H1 (cell line): Measurements from ENCODE around the gene CSNK2A3. TPM values are rescaled to one million over a fixed set of nuclear protein-coding genes. Genes with fewer than 3 reads are reported as not detected.

Experiments
- CTCF ChIA-PET: fragments of 300-600 bp; sonication (Branson Sonifier 250); formaldehyde crosslinking; loops from one replicate; lab custom pipeline; 2021; ENCODE audit not compliant: partially characterized antibody; lab: Charles Lee
- POLR2A ChIA-PET: fragments of 300-600 bp; sonication (Branson Sonifier 250); formaldehyde crosslinking; loops from one replicate; lab custom pipeline; 2021; ENCODE audit warnings: inconsistent platforms; ENCODE audit not compliant: partially characterized antibody; lab: Charles Lee
- DNase-seq, 2 experiments: peaks; one replicate each; pipeline versions ENCODE4 v3.0.0 to v3.0.0-alpha.2; 2010 to 2022; ENCODE audit warnings: low spot score in 2 of 2, low read depth in 1 of 2, mixed read lengths in 1 of 2
- FAIRE-seq: peaks from 2 replicates; lab custom pipeline; 2011; peaks lifted over from hg19 to GRCh38; lab: Jason Lieb, UNC
- H2AFZ ChIP-seq: 2 replicates; pipeline ENCODE4 v1.8.1; 2012; ENCODE audit warnings: low read length, inconsistent platforms
- H2AK5ac ChIP-seq: 2 replicates; pipeline ENCODE4 v1.6.1; 2013; ENCODE audit warnings: low read depth, low read length
- H2BK120ac ChIP-seq: replicated peaks from 2 replicates; pipeline ENCODE3; 2013; ENCODE audit warnings: low read depth, low read length, inconsistent platforms
- H2BK12ac ChIP-seq: 2 replicates; pipeline ENCODE4 v1.6.1; 2013; ENCODE audit warnings: low read depth, low read length
- H2BK15ac ChIP-seq: 2 replicates; pipeline ENCODE4 v1.6.1; 2013; ENCODE audit warnings: low read length
- H2BK20ac ChIP-seq: 2 replicates; pipeline ENCODE4 v1.6.1; 2013; ENCODE audit warnings: low read length
- H2BK5ac ChIP-seq: 2 replicates; pipeline ENCODE4 v1.6.1; 2013; ENCODE audit warnings: low read depth, low read length
- H3K14ac ChIP-seq: 2 replicates; pipeline ENCODE4 v1.6.1; 2013; ENCODE audit warnings: inconsistent platforms; ENCODE audit not compliant: insufficient read length
- H3K18ac ChIP-seq: 2 replicates; pipeline ENCODE4 v1.6.1; 2013; ENCODE audit warnings: low read length; ENCODE audit errors: extremely low read depth
- H3K23ac ChIP-seq: 2 replicates; pipeline ENCODE4 v1.6.1; 2013; ENCODE audit warnings: inconsistent platforms; ENCODE audit not compliant: insufficient read length
- H3K23me2 ChIP-seq: 2 replicates; pipeline ENCODE4 v1.6.1; 2013; ENCODE audit warnings: low read depth, low read length
- H3K27ac ChIP-seq: 2 replicates; pipeline ENCODE4 v1.6.1; 2011; ENCODE audit warnings: low read depth, low read length, inconsistent platforms
- H3K27me3 ChIP-seq, 4 experiments: replicated peaks in 1 of 4; 1 replicate in 1 of 4; 2 replicates in 3 of 4; pipeline versions ENCODE4 v1.6.1 to v1.8.1; 2011 to 2013; ENCODE audit warnings: low read length in 3 of 4, mild to moderate bottlenecking in 3 of 4, inconsistent platforms in 2 of 4, mixed read lengths in 2 of 4, moderate library complexity in 1 of 4; ENCODE audit not compliant: control insufficient read depth in 3 of 4, insufficient read depth in 3 of 4; ENCODE audit errors: extremely low read depth in 1 of 4
- H3K36me3 ChIP-seq, 4 experiments: 2 replicates each; pipeline versions ENCODE4 v1.6.1 to v1.8.1; 2011 to 2013; ENCODE audit warnings: mild to moderate bottlenecking in 4 of 4, low read length in 3 of 4, moderate library complexity in 2 of 4, control low read depth in 1 of 4, inconsistent platforms in 1 of 4; ENCODE audit not compliant: insufficient read depth in 4 of 4, control insufficient read depth in 2 of 4
- H3K4ac ChIP-seq: replicated peaks from 2 replicates; pipeline ENCODE3; 2013; ENCODE audit warnings: low read length, low read depth, mixed read lengths, inconsistent platforms; ENCODE audit not compliant: insufficient read length
- H3K4me1 ChIP-seq, 4 experiments: replicated peaks in 1 of 4; 1 replicate in 1 of 4; 2 replicates in 3 of 4; pipeline versions ENCODE4 v1.6.1 to v1.8.1; 2011 to 2013; ENCODE audit warnings: low read length in 3 of 4, inconsistent platforms in 2 of 4, mixed read lengths in 1 of 4; ENCODE audit not compliant: insufficient read depth in 4 of 4, control insufficient read depth in 3 of 4
- H3K4me2 ChIP-seq, 2 experiments: 2 replicates each; pipeline versions ENCODE4 v1.6.1 to v1.8.1; 2011 to 2013; ENCODE audit warnings: low read depth in 2 of 2, low read length in 2 of 2, control low read depth in 1 of 2, inconsistent platforms in 1 of 2, mild to moderate bottlenecking in 1 of 2; ENCODE audit not compliant: insufficient read depth in 1 of 2
- H3K4me3 ChIP-seq, 4 experiments: fragments of 200-600, 300-600 bp in 1 of 4; sonication (generic), shearing (Covaris generic), sonication (Bioruptor Twin) in 1 of 4; 2 replicates each; pipeline versions ENCODE4 v1.5.1 to v1.8.1; 2011 to 2016; ENCODE audit warnings: low read length in 4 of 4, low read depth in 3 of 4, control low read depth in 2 of 4, inconsistent platforms in 2 of 4, mild to moderate bottlenecking in 2 of 4, mixed read lengths in 1 of 4, moderate library complexity in 1 of 4; ENCODE audit not compliant: insufficient read depth in 2 of 4; ENCODE audit errors: extremely low read depth in 1 of 4
- H3K56ac ChIP-seq: replicated peaks from 2 replicates; pipeline ENCODE3; 2013; ENCODE audit warnings: low read depth, mild to moderate bottlenecking, mixed read lengths, low read length, inconsistent platforms; ENCODE audit not compliant: insufficient read length
- H3K79me1 ChIP-seq: 2 replicates; pipeline ENCODE4 v1.6.1; 2013; ENCODE audit warnings: low read depth, low read length, control low read depth
- H3K79me2 ChIP-seq, 2 experiments: 2 replicates each; pipeline versions ENCODE4 v1.6.1 to v1.8.1; 2012 to 2013; ENCODE audit warnings: low read length in 2 of 2, mild to moderate bottlenecking in 2 of 2, inconsistent platforms in 1 of 2; ENCODE audit not compliant: insufficient read depth in 2 of 2, control insufficient read depth in 1 of 2
- H3K9ac ChIP-seq, 4 experiments: replicated peaks in 1 of 4; 1 replicate in 1 of 4; 2 replicates in 3 of 4; pipeline versions ENCODE4 v1.6.1 to v1.8.1; 2011 to 2013; ENCODE audit warnings: low read depth in 3 of 4, low read length in 3 of 4, control low read depth in 2 of 4, mild to moderate bottlenecking in 2 of 4, moderate library complexity in 2 of 4, inconsistent platforms in 1 of 4; ENCODE audit errors: extremely low read depth in 1 of 4
- H3K9me3 ChIP-seq, 2 experiments: 2 replicates each; pipeline versions ENCODE4 v1.6.1 to v1.8.1; 2012 to 2013; ENCODE audit warnings: mild to moderate bottlenecking in 2 of 2, moderate library complexity in 2 of 2, control low read depth in 1 of 2, inconsistent platforms in 1 of 2, low read depth in 1 of 2, low read length in 1 of 2, mixed read lengths in 1 of 2; ENCODE audit not compliant: insufficient read depth in 2 of 2
- H4K20me1 ChIP-seq, 2 experiments: replicated peaks in 1 of 2; 2 replicates each; pipeline versions ENCODE3 to v1.8.1; 2011 to 2013; ENCODE audit warnings: inconsistent platforms in 2 of 2, low read length in 2 of 2, mild to moderate bottlenecking in 1 of 2; ENCODE audit not compliant: insufficient read depth in 2 of 2, control insufficient read depth in 1 of 2
- H4K5ac ChIP-seq: 2 replicates; pipeline ENCODE4 v1.6.1; 2013; ENCODE audit warnings: low read length, low read depth, mixed read lengths, inconsistent platforms; ENCODE audit not compliant: insufficient read length
- H4K8ac ChIP-seq: 2 replicates; pipeline ENCODE4 v1.8.0; 2013; ENCODE audit warnings: mild to moderate bottlenecking, moderate library complexity, low read length, inconsistent platforms; ENCODE audit not compliant: insufficient read depth; ENCODE audit errors: extremely low read depth
- H4K91ac ChIP-seq: replicated peaks from 2 replicates; pipeline ENCODE3; 2013; ENCODE audit warnings: low read length, mixed read lengths, inconsistent platforms; ENCODE audit not compliant: insufficient read length
- EZH2 ChIP-seq: fragments of 200-600 bp; sonication (generic); IDR thresholded peaks from 2 replicates; pipeline ENCODE4 v1.7.1; 2012; ENCODE audit warnings: low read depth, mild to moderate bottlenecking, moderate library complexity, low read length, inconsistent platforms; ENCODE audit not compliant: severe bottlenecking
- KDM5A ChIP-seq: fragments of 200-600 bp; IDR thresholded peaks from 2 replicates; pipeline ENCODE4 v1.7.1; 2012; ENCODE audit warnings: mild to moderate bottlenecking, low read length, inconsistent platforms, mixed read lengths
- WGBS, 2 experiments: shearing (Covaris generic) in 1 of 2; methylation state at CpG; one replicate each; pipeline versions ENCODE4 v1.1.6 to v1.1.7; 2013 to 2015; ENCODE audit warnings: low lambda C conversion rate in 2 of 2, mixed read lengths in 2 of 2, inconsistent platforms in 1 of 2, low coverage in 1 of 2, missing lambda C conversion rate in 1 of 2; ENCODE audit not compliant: insufficient replicate concordance in 2 of 2, insufficient coverage in 1 of 2, insufficient read length in 1 of 2; ENCODE audit errors: extremely low coverage in 1 of 2, missing lambda C conversion rate in 1 of 2; 5-methylcytosine and 5-hydroxymethylcytosine counted together
- polyA plus RNA-seq, 7 experiments: library from polyadenylated mRNA; depleted of rRNA in 3 of 7; stranded (reverse) in 5 of 7; unstranded in 2 of 7; fragments of >200 nt in 5 of 7; fragments of 200-250 nt in 2 of 7; gene quantifications; 1 replicate in 5 of 7; 2 replicates in 1 of 7; 4 replicates in 1 of 7; pipeline versions ENCODE4 v1.2.1 to v1.2.3, GENCODE V29; 2011 to 2013; ENCODE audit warnings: missing spikeins in 2 of 7, mixed read lengths in 2 of 7
- total RNA-seq: library from RNA; stranded (reverse); fragmentation: NEBNext Ultra II Directional; extraction: Animal tissue kit (Norgen Biotek cat#: 25700); gene quantifications from 2 replicates; pipeline ENCODE4 v1.2.1, GENCODE V29; 2021

The CSNK2A3 gene
- total and polyA plus RNA-seq, 2 of the 8 experiments (the other 6 are each of a cell fraction or from before 2014, with no cell fraction given) = 0.69 to 1.0 TPM

GRCh38 chr11:11397036-11397415 lies 44.0 kb upstream of the CSNK2A3 start:
- H3K9me3 ChIP-seq = no peaks in the 10 kb centered on the region
- TF ChIP-seq KDM5A (no peak), EZH2 (no peak)
- TF ChIP-seq, all 59 proteins: peak for 0
- no peak overlapping the region for H3K14ac ChIP-seq
- H3K4me3 ChIP-seq = no peak overlapping the region
- CTCF ChIA-PET = interaction anchor here (1.6 kb wide), 1 partner anchor 10 kb away, joined by 3 read pairs; no protein-coding TSS in a partner anchor
- no peak overlapping the region for H2BK12ac ChIP-seq
- H4K5ac ChIP-seq = no peak overlapping the region
- WGBS, 2 experiments = 77% methylated on average over 2 of the region's 2 CpGs; no CpG with 5 or more reads in 1 of the 2 experiments
- no peaks in the 10 kb centered on the region for H4K20me1 ChIP-seq
- DNase-seq (no peak), FAIRE-seq (no peak)
- H2BK15ac ChIP-seq = no peak overlapping the region
- H2BK5ac ChIP-seq = no peak overlapping the region
- no peak overlapping the region for H3K23ac ChIP-seq
- H3K56ac ChIP-seq = no peak overlapping the region
- H2AK5ac ChIP-seq = no peak overlapping the region
- POLR2A ChIA-PET = no interaction called here
- no peak overlapping the region for H4K8ac ChIP-seq
- H3K36me3 ChIP-seq = no peaks in the 10 kb centered on the region
- H3K4me1 ChIP-seq = no peaks in the 10 kb centered on the region
- H4K91ac ChIP-seq = no peak overlapping the region
- H3K27me3 ChIP-seq = no peaks in the 10 kb centered on the region; a peak in 1 of 7 replicates
- no peak overlapping the region for H3K27ac ChIP-seq
- H2BK120ac ChIP-seq = no peak overlapping the region
- no peak overlapping the region for H3K4ac ChIP-seq
- H3K23me2 ChIP-seq = no peaks in the 10 kb centered on the region
- no peak overlapping the region for H2AFZ ChIP-seq
- H3K4me2 ChIP-seq = no peak overlapping the region
- no peaks in the 10 kb centered on the region for H3K79me1 ChIP-seq
- H3K9ac ChIP-seq = no peak overlapping the region
- H3K18ac ChIP-seq = no peak overlapping the region
- no peaks in the 10 kb centered on the region for H3K79me2 ChIP-seq
- no peak overlapping the region for H2BK20ac ChIP-seq
